ENCODE data around the gene GRIA3. TPM values are rescaled to one million over a fixed set of nuclear protein-coding genes. Genes with fewer than 3 reads are reported as not detected.
A peak's percentile ranks its signal among the peaks of the same experiment; 100 is the strongest.
"Not testable (repeated sequence)": the region's sequence is repeated elsewhere in the genome, so short reads cannot be mapped to it uniquely, and the experiment has no call there.

GRIA3 gene
- total RNA-seq, 1 donor from 2014 or later: 74.2 TPM

DNA sequence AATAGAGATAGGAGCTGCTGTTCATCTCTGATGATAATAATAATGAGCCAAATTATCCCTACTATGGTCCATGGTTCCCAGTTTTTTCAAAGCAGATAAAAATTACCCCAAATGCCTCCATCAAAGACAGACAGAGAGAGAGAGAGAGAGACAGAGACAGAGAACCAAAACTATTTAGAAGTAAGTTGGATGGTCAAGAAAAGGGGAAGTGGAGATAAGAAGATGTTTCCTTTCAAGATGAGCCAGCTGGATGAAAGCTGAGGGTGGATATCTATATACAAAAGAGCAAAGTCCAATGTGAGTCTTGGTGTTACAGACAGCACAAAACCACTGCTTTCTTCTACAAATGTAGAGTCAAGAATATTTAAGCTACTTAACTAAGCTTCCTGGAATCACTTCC lies 173.9 kb downstream of the GRIA3 start:
- DNase-seq: no peak

DNA sequence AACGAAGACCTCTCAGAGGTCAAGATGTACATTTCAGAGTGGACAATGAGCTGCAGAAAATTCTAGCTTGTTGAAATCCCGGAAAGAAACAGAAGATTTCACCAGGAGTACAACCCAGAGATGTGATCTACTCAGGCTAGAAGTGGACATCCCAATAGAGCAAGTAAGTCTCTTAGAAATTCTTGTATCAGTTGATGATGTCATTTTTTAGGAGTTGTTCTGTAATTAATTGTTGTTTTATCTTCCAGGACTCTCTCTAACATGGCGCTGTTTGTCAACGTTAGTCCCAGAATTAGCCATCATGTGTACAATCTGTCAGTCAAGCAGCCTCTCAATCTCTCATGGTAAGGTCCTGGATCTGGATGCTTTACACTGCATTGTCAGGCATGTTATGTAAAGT lies 174.4 kb downstream of the GRIA3 start:
- DNase-seq: no peak

DNA sequence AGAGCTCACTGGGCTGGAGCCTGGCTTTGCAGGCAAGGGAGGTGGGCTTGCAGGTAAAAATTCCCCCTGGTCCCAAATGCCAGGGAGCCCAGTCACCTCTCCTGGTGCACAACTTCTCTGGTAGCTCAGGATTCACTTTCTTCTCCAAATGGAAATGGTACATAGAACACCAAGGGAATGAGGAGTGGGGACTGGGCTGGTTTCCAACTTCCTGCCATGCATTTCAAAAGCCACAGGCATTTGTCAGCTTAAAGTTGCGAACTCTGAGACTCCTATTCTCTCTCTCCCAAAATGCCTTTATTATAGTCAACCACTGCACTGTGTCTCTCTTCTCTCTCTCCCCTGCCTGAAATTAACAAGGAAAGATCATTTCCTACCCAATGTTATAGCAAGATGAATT lies 177.3 kb downstream of the GRIA3 start:
- no peak for DNase-seq

DNA sequence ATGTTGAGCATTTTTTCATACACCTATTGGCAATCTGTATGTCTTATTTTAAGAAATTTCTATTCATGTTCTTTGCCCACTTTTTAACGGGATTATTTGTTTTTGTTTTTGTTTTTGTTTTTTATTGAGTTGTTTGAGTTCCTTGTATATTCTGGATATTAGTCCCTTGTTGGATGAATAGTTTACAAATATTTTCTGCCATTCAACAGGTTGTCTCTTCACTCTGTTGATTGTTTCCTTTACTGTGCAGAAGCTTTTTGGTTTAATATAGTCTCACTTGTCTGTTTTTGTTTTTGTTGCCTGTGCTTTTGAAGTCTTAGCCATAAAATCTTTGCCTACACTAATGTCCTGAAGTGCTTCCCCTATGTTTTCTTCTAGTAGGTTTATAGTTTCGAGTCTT lies 202.1 kb downstream of the GRIA3 start:
- not testable (repeated sequence) for DNase-seq

GRCh38 chrX:123392921-123393320 lies 208.8 kb downstream of the GRIA3 start:
- DNase-seq: no peak

DNA sequence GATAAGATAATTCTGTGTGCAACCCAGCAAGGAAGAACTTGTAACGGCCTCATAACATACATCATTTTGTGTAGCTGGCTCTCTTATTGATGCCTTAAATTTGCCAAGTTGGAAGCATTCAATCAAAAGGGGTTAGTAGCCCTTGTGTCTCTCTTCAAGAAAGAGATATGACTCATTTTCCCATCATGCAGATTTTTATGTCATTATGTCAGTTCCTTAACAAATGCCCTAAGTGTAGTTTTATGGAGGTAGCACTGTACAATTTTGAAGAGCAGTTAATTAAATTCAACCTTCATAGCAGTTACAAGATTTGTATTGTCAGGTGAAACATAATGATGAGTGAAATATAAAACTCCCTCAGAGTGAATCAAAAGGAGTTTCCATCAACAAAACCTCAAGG lies 215.6 kb downstream of the GRIA3 start:
- DNase-seq: no peak

DNA sequence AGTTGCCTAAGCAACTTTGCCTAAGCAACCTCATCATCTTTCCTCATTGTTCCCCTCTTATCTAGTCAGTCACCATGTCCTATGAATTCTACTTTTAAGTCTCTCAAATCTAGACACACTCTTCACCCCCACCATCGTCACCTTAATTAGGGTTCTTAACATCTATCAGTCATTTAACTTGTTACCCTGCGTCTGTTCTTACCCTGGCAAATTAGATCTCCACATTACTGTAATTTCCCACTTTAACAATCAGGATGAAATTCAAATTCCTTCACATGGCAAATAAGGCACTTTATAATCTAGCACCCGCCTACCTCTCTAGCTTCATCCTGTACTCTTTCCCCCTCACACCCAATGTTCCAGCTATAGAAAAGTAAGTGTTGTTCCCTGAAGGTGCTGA lies 221.2 kb downstream of the GRIA3 start:
- no peak for DNase-seq

GRCh38 chrX:123408821-123409737 lies 225.0 kb downstream of the GRIA3 start:
- DNase-seq: no peak

- DNase-seq: no peak
These were observed 238.8 kb downstream of the GRIA3 start for GRCh38 chrX:123422875-123423274.

DNA sequence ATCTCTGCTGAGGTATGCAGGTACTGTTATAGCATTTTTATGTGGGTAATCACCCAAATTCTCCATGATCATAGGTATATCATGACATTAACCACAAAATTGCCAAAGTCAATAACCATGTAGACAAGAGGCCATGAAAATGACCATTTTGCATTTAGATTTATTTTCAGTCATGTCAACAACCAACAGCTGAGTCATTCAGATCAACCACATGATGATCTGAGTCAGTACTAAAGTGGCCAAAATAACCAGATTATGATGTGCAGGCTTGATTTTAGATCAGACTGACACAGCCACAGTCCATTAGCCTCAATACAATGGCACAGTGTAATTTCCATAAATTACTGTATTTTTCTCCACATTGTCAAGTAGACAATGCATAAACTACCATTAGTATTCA lies 240.5 kb downstream of the GRIA3 start:
- no peak for DNase-seq

- DNase-seq: no peak
These were observed 241.4 kb downstream of the GRIA3 start for GRCh38 chrX:123425471-123425870.

DNA sequence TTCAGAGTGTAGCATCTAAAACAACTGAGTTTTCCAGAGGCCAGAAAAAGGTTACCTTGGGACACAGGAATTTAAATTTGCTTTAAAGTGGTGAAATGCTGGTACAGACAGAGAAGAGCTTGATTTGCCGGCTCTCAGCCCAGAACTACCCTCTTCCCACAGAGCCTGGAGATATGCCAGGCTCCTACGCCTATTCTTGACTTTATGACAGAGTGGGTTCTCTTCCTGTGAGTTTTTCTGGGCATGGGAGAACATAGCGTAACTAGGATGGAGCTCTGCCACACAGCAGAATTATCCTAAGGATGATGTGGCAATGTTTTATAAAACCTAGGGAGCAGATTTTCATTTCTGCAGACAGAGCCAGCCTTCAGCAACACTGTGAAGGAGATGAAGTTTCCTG lies 241.8 kb downstream of the GRIA3 start:
- DNase-seq: peak; percentile 19

GRCh38 chrX:123432361-123433150 lies 248.5 kb downstream of the GRIA3 start:
- DNase-seq: no peak

DNA sequence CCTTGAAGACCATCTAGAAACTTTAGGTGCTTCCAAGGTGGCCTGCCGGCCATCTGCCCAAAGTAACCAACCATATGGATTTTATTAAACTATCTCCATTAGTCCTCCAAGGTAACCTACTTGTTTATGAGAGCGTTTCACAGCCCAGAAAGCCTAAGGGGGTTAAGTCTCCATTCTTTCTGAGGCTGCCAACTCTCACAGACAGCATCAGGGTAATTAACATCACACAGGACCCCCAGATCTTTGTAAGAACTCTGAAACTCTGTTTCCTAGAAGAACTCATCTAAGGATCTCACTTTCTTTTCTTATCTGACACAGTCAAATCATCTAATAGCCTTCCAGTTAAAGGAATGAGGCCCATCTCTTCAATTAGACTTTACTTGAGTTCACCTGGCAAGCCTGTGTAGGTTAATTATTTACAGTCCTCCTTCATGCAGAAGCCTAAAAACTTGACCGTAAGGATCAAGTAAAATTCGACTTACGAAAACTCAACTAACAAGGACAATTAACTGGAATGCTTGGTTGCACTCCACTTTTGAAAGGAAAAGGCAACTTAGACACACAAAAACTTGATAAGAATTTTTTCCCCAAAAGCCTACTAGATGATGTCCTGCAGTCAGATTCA lies 252.5 kb downstream of the GRIA3 start:
- no peak for DNase-seq

GRCh38 chrX:123439926-123440325 lies 255.8 kb downstream of the GRIA3 start:
- not testable (repeated sequence) for DNase-seq

GRCh38 chrX:123442764-123443163 lies 258.7 kb downstream of the GRIA3 start:
- DNase-seq: no peak

GRCh38 chrX:123447506-123447905 lies 263.4 kb downstream of the GRIA3 start:
- DNase-seq: no peak

DNA sequence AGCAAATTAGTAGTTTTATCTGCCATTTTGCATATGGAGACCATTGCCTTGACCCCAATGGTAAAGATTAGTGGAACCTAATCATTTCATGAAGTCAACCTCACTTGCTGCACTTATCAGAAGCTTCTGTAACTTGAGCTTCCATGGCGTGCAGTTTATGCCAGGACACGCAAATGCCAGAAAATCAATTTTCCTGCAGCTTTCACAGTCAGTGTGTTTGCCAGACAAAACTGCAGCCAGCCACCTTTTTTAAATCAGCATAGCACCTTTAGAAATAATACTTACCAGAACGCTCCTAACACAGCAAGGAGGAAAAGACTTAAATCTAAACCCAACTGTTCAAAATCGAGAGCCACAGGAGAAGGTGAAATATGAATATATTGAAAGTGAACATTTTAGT lies 265.3 kb downstream of the GRIA3 start:
- DNase-seq: no peak

DNA sequence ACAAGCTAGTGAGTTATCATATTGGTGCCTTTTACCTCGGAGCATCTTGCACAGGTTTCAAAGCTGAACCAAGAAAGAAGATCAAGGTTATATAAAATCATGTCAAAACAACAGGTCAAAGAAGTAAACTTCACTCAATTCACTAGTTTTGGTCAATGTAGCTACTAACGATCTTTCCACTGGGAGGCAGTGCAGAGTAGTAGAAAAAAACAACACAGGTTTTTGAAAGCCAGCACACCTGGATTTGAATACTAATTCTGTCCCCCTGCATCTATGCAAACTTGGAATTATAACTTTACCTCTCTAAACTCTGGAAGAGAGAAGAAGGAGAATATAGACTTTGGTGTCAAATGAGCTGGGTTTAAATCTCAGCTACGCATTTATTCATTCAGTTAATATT lies 266.1 kb downstream of the GRIA3 start:
- no peak for DNase-seq

- DNase-seq: no peak
These were observed 270.8 kb downstream of the GRIA3 start for GRCh38 chrX:123454712-123455431.

- no peak for DNase-seq
These were observed 271.6 kb downstream of the GRIA3 start for GRCh38 chrX:123455693-123456092.

GRCh38 chrX:123464709-123465108 lies 280.6 kb downstream of the GRIA3 start:
- no peak for DNase-seq

Data from occipital lobe (tissue), 2 donors.